ENCODE measurements around the gene POLR2L.

The POLR2L gene

GRCh38 chr11:824942-825341 lies 17.4 kb downstream of the POLR2L start:
- no peak for DNase-seq

- DNase-seq: no peak
These were observed 17.9 kb downstream of the POLR2L start for GRCh38 chr11:824292-824880.

GRCh38 chr11:823441-824291 lies 18.7 kb downstream of the POLR2L start:
- no peak for DNase-seq

- no peak for DNase-seq
These were observed 20.6 kb downstream of the POLR2L start for GRCh38 chr11:821512-822371.

GRCh38 chr11:820655-821511 lies 21.4 kb downstream of the POLR2L start:
- DNase-seq: peak; percentile 54

GRCh38 chr11:819943-820649 lies 22.2 kb downstream of the POLR2L start:
- DNase-seq: peak; percentile 51

GRCh38 chr11:819129-819931 lies 23.0 kb downstream of the POLR2L start:
- DNase-seq: peak; percentile 88

- DNase-seq: peak; percentile 78
These were observed 23.8 kb downstream of the POLR2L start, which contains the start of gene PNPLA2 for GRCh38 chr11:818396-819128. PNPLA2 (plus strand) TSS chr11:818914; CDS start chr11:819719, 805 bp downstream.

GRCh38 chr11:816433-816779 lies 25.9 kb downstream of the POLR2L start:
- no peak for DNase-seq

GRCh38 chr11:815675-816432 lies 26.5 kb downstream of the POLR2L start:
- DNase-seq: no peak

- DNase-seq: peak; percentile 3
These were observed 28.8 kb downstream of the POLR2L start for GRCh38 chr11:813456-814096.

GRCh38 chr11:813072-813455 lies 29.3 kb downstream of the POLR2L start:
- DNase-seq: no peak

- DNase-seq: peak; percentile 0
These were observed 29.9 kb downstream of the POLR2L start for GRCh38 chr11:812390-812789.

GRCh38 chr11:811446-812245 lies 30.7 kb downstream of the POLR2L start:
- DNase-seq: peak; percentile 4

GRCh38 chr11:810040-810567 lies 32.2 kb downstream of the POLR2L start:
- DNase-seq: peak; percentile 0

- DNase-seq: peak; percentile 97
These were observed 32.9 kb downstream of the POLR2L start, which contains the start of gene RPLP2 for GRCh38 chr11:809287-810039. RPLP2 (plus strand) TSS chr11:809967; CDS start chr11:810235, 268 bp downstream.

Data from HCEC 1CT (cell line).